ENCODE measurements around the gene FAM9C.
"Not testable (repeated sequence)": the region's sequence is repeated elsewhere in the genome, so short reads cannot be mapped to it uniquely, and the experiment has no call there.

GRCh38 chrX:13062331-13062730 lies 17.9 kb upstream of the FAM9C start:
- not testable (repeated sequence) for TF ChIP-seq CTCF, POLR2A (IDR thresholded peaks at IDR 0.05)

All from prostate gland (tissue), 2 donors.